ENCODE results near the gene CMTM6.
A peak's percentile ranks its signal among the peaks of the same experiment; 100 is the strongest.
"Not testable (repeated sequence)": the region's sequence is repeated elsewhere in the genome, so short reads cannot be mapped to it uniquely, and the experiment has no call there.

The CMTM6 gene

DNA sequence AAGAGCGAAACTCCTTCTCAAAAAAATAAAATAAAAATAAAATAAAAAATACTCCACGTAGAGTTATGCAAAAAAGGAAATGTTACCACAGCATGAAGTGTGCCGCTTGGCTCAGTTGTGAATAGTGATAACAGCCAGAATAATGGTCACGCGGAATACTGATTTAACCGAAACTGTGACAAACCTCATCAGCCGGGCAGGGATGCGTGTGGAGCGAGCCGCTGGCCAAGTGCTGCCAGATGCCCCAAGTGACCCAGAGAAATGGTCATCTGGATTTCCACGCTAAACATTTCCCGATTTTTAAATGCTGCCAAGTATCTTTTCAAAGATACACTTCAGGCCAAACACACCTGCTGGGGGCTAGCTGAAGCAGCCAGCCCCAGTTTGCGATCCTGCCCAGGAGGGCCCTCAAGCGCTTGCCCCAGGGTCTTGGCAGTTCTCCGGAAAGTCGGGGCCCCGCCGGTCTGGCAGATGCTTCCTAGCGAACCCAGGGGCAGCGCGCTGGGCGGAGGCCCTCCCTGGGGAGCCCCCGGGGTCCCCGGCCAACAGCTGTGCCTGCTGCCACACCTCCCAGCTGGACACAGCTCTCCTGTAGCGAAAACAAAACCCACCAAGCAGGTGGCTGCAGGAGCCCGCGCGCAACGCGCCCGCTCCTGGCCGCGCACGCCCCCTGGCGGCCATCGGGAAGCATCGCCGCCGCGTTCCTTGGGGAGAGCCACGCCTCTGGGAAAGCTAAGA is 35.1 kb downstream of the CMTM6 start:
- peak; percentile 71 to 73 for ATAC-seq (replicated peaks)
- H3K9me3 Mint-ChIP-seq, result no peaks in the 10 kb centered on the region
- DNase-seq, result peak; percentile 66
- peaks cover 52% of the 10 kb centered on the region in 2 donors for H3K36me3 Mint-ChIP-seq
- peaks cover 45 to 71% of the 10 kb centered on the region in 2 donors for H3K4me1 Mint-ChIP-seq
- peak overlapping the region; percentile 49 for H3K27ac Mint-ChIP-seq
- H3K4me3 Mint-ChIP-seq, result peak overlapping the region; percentile 42 to 73
- no peaks in the 10 kb centered on the region for H3K27me3 Mint-ChIP-seq

DNA sequence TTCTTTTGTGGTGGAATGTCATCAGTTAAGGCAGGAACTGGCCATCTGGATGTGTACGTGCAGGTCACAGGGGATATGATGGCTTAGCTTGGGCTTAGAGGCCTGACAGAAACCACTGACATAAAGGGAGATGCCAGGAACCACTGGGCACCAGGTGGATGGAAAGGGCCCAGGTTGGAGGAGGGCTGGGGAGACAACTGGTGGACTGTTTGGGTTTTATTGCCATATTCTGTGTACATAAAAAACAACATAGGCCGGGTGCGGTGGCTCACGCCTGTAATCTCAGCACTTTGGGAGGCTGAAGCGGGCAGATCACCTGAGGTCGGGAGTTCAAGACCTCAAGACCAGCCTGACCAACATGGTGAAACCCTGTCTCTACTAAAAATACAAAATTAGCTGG is 35.8 kb downstream of the CMTM6 start:
- ATAC-seq (replicated peaks); DNase-seq; H3K27me3 Mint-ChIP-seq; H3K9me3 Mint-ChIP-seq: not testable (repeated sequence)
- peak overlapping the region; percentile 56 for H3K27ac Mint-ChIP-seq
- peaks cover 43 to 68% of the 10 kb centered on the region in 2 donors for H3K4me1 Mint-ChIP-seq
- H3K4me3 Mint-ChIP-seq, result peak overlapping the region; percentile 12 to 26
- peaks cover 49% of the 10 kb centered on the region in 2 donors for H3K36me3 Mint-ChIP-seq

DNA sequence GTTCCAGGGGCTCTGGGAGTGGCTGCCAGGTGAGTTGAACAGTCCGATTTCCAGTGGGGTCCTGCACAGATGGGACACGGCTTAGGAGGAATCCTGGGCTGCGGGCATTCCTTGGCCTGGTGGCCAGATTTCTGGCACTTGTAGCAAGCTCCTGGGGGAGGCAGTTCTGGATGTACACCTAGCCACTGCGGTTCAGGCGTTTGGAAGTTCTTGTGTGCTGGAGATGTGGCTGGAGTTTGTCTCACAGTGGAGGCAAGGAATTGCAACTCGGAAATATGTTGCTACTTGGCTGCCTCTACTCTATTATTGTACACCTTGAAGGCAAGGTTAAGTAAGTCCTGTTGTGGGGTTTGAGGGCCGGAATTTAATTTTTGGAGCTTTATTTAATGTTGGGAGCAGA is 37.9 kb downstream of the CMTM6 start:
- H3K27ac Mint-ChIP-seq; H3K4me3 Mint-ChIP-seq; ATAC-seq (replicated peaks); H3K27me3 Mint-ChIP-seq; H3K9me3 Mint-ChIP-seq; DNase-seq: not testable (repeated sequence)
- Mint-ChIP-seq H3K36me3 (peaks cover 34 to 37% of the 10 kb centered on the region in 2 donors), H3K4me1 (peaks cover 41 to 61% of the 10 kb centered on the region in 2 donors)

DNA sequence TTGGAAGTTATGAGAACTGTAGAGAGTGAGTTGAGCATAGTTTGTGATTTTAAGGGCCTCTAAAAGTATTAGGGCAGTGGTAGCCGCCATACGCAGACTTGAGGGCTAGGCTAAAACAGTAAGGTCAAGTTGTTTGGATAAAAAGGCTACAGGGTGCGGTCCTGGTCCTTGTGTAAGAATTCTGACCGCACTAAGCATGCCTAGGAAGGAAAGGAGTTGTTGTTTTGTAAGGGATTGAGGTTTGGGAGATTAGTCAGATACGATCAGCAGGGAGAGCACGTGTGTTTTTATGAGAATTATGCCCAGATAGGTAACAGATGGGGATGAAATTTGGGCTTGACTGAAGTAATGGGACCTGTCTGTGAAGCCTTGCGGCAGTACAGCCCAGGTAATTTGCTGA is 39.2 kb downstream of the CMTM6 start:
- peaks cover 30 to 55% of the 10 kb centered on the region in 2 donors for H3K4me1 Mint-ChIP-seq
- not testable (repeated sequence) for H3K4me3 Mint-ChIP-seq; H3K9me3 Mint-ChIP-seq; H3K27ac Mint-ChIP-seq; ATAC-seq (replicated peaks); H3K27me3 Mint-ChIP-seq; DNase-seq
- peaks cover 22 to 25% of the 10 kb centered on the region in 2 donors for H3K36me3 Mint-ChIP-seq

DNA sequence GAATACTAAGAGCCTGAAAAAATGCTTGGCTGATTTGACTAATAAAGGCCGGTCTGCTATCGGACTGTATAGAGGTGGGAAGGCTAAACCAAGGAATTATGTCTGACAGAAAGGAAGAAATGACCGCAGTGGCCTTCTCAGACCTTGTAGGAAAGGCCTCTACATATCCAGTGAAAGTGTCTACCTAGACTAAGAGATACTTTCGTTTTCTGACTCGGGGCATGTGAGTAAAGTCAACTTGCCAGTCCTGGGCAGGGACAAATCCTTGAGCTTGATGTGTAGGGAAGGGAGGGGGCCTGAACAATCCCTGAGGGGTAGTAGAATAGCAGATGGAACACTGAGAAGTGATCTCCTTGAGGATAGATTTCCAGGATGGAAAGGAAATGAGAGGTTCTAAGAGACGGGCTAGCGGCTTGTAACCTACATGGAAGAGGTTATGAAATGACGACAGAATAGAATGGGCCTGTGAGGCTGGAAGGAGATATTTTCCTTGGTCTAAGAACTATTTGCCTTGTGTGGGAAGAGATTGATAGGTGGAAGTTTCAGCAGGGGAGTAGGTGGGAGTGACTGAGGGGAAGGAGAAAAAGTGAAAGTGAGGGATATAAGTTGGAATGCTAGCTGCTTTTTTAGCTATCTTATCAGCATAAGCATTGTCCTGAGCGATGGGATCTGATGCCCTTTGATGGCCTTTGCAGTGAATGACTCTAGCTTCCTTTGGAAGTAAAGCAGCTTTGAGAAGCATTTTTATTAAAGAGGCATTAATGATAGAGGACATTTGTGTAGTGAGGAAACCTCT is 40.3 kb downstream of the CMTM6 start:
- not testable (repeated sequence) for H3K27ac Mint-ChIP-seq; DNase-seq; H3K4me3 Mint-ChIP-seq; ATAC-seq (replicated peaks); H3K27me3 Mint-ChIP-seq; H3K9me3 Mint-ChIP-seq
- Mint-ChIP-seq H3K36me3 (peaks cover 28% of the 10 kb centered on the region in 2 donors), H3K4me1 (peaks cover 34 to 54% of the 10 kb centered on the region in 2 donors)

DNA sequence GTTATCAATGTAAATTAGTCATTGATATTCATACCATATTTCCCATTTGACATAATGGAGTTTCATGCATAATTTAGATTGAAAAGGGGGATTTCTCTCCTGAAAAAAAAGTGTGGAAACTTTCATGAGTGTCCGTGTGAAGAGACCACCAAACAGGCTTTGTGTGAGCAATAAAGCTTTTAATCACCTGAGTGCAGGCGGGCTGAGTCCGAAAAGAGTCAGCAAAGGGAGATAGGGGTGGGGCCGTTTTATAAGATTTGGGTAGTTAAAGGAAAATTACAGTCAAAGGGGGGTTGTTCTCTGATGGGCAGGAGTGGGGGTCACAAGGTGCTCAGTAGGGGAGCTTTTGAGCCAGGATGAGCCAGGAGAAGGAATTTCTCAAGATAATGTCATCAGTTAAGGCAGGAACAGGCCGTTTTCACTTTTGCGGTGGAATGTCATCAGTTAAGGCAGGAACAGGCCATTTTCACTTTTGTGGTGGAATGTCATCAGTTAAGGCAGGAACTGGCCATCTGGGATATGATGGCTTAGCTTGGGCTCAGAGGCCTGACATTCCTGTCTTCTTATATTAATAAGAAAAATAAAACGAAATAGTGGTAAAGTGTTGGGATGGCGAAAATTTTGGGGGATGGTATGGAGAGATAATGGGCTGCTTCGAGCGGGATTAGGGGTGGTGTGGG is 41.7 kb downstream of the CMTM6 start:
- not testable (repeated sequence) for ATAC-seq (replicated peaks); DNase-seq; H3K27me3 Mint-ChIP-seq; H3K9me3 Mint-ChIP-seq
- peak overlapping the region in 1 of 2 donors; percentile 45 for H3K4me3 Mint-ChIP-seq
- peaks cover 26% of the 10 kb centered on the region in 2 donors for H3K36me3 Mint-ChIP-seq
- peaks cover 37 to 56% of the 10 kb centered on the region in 2 donors for H3K4me1 Mint-ChIP-seq
- H3K27ac Mint-ChIP-seq, result peak overlapping the region; percentile 84

DNA sequence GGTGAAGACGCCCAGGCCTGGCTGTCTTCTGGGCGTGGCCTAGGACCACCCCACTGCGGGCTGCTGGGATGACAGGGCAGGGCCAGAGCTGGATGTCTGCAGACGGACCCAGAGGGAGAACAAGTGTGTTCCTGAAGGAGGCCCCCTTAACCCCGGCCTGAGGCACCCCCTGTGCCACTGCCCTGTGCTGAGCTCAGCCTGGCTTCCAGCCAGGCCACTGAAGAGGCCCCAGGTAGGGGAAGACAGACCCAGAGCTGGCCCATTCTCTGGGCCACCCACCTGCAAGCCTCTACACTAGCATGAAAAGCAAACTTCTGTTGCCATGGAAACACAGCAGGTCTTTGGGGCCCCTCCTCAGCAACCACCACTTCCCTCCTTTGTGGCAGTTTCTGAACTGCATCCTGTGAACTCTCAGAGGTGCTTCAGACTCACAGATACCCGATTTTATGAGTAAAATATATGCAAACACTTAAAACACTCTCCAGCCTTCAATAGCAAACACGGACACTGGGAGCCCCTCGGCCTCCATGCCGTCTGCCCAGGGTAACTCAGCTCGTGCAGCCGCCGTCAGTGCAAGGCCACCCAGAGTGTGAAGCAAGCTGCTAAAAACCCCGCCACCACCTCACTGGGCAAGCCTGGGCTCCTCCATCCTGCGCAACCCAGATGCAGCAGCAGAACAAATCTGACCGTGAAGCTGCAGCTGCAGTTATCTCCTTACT is 42.5 kb downstream of the CMTM6 start:
- Mint-ChIP-seq H3K36me3 (peaks cover 23 to 24% of the 10 kb centered on the region in 2 donors), H3K4me3 (peak overlapping the region; percentile 46 to 47), H3K4me1 (peaks cover 39 to 56% of the 10 kb centered on the region in 2 donors), H3K9me3 (peaks cover 2 to 4% of the 10 kb centered on the region in 2 donors), H3K27ac (peak overlapping the region; percentile 84), H3K27me3 (no peaks in the 10 kb centered on the region)
- ATAC-seq (replicated peaks) (peak; percentile 64 to 75), DNase-seq (peak; percentile 55)

DNA sequence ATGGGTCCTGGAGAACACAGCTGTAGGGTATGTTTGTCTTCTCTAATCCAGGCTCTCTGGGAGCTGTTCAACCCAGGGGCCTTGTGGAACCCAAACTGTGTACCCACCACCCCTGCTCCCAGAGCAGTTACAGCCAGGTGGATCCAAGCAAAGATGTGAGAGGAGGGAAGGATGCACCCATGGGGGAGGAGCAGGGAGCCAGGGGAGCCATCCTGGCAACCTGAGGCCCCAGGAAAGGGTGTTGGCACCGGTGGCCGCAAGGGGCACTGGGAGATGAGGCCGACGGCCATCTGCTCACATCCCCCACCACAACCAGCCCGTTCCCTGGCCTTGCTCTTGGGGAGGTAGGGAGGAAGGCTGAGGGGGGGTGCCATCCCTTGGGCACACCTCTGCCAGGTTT is 43.2 kb downstream of the CMTM6 start:
- peak overlapping the region; percentile 84 for H3K27ac Mint-ChIP-seq
- peaks cover 26 to 29% of the 10 kb centered on the region in 2 donors for H3K36me3 Mint-ChIP-seq
- DNase-seq (no peak), ATAC-seq (replicated peaks) (no peak)
- H3K4me3 Mint-ChIP-seq, result peak overlapping the region; percentile 35 to 46
- peaks cover 44 to 54% of the 10 kb centered on the region in 2 donors for H3K4me1 Mint-ChIP-seq
- peaks cover 2 to 4% of the 10 kb centered on the region in 2 donors for H3K9me3 Mint-ChIP-seq
- no peaks in the 10 kb centered on the region for H3K27me3 Mint-ChIP-seq

DNA sequence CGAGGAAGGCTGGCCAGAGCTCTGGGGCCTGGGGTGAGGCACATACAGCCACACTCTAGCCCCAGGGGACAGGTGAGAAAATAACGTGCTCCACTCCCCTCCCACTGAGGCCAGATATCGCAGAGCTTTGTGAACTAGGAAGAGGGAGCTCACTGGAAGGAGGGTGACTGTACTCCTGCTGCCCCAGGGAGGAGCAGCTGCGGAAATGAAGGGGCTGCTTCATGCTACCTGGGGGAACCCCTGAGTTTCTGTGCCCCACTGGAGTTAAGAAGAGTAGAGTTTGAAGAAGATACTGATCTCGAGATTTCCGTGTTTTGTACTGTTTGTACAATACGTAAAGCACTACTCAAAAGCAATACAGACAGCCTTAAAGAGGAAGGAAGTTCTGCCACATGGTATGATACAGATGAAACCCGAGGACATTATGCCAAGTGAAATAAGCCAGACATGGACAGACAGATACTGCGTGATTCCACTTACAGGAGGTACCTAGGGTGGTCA is 44.6 kb downstream of the CMTM6 start:
- peak overlapping the region; percentile 78 to 80 for H3K4me3 Mint-ChIP-seq
- H3K36me3 Mint-ChIP-seq, result peaks cover 33 to 40% of the 10 kb centered on the region in 2 donors
- H3K4me1 Mint-ChIP-seq, result peaks cover 44 to 54% of the 10 kb centered on the region in 2 donors
- H3K9me3 Mint-ChIP-seq, result peaks cover 2 to 4% of the 10 kb centered on the region in 2 donors
- peak overlapping the region; percentile 96 for H3K27ac Mint-ChIP-seq
- no peaks in the 10 kb centered on the region for H3K27me3 Mint-ChIP-seq
- peak; percentile 73 for DNase-seq
- ATAC-seq (replicated peaks), result peak; percentile 83 to 85

DNA sequence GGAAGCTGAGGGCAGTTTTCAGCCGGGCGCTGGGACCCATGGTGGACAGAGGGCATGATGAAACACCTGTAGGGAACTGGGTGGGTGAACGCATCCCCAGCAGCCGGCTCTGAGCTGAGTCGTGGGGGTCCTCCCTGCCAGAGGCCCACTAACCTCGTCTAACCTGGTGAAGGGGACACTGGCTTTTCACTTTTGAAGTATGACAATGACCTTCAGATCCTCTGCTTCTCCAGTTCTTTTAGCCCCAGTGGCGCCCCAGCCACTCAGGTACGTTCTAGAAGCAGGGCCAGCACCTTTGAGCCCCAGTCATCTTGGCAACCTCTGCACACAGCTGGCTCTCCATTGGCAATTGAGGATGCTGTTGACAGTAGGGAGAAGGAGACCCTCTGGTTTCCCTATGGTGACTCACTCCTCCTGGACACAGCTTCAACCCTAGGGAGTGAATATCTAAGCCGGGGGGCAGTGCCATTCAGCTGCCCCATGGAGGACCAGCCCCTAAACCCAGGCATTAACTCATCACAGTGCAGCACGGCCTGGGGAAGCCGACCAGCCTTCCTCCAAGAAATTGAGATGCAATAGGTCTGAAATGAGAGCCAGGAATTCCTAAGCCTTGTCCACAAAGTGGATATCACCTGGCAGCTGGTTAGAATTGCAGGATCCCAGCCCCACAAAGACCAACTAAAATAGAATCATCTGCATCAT is 46.1 kb downstream of the CMTM6 start:
- H3K4me3 Mint-ChIP-seq, result no peak overlapping the region
- peaks cover 44 to 59% of the 10 kb centered on the region in 2 donors for H3K4me1 Mint-ChIP-seq
- DNase-seq, result no peak
- ATAC-seq (replicated peaks), result no peak
- H3K36me3 Mint-ChIP-seq, result peaks cover 34 to 47% of the 10 kb centered on the region in 2 donors
- H3K27me3 Mint-ChIP-seq, result no peaks in the 10 kb centered on the region
- H3K27ac Mint-ChIP-seq, result peak overlapping the region; percentile 73
- peaks cover 2 to 4% of the 10 kb centered on the region in 2 donors for H3K9me3 Mint-ChIP-seq

DNA sequence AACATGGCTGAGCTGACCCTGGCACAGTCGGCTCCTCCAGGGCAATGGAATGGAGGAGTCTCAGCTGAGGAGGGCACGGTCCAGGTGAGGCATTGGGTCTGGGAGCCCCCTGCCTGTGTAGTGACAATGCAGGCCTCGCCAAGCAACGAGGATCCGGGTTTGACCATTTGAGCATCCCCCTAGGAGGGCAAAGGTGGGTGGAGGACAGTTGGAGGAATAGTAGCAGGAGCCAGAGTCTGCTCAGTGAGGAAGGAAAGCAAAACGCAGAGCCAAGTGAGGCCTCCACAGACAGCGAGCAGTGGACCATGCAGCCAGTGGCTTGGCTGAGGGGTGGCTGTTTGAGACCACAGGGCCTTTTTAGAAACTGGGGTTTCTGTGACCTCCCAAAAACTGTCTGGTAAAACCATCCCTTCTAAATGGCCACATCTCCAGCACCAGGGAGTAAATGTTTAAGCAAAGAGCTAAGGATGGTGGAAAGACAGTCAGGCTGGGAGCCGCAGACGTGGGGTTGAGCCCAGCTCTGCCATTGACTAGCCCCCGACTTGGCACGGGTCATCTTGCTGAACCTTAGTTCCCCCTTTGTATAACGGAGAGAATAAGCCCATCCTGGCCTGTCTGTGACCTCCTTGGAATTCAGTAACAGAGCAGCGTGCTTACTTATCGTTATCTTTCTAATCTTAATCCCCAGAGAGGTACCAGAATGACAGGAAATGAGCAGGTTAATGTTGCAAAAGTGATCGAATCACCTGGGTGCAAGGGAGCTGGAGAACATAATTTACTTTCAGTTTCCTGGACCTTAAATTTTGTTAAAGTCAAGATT is 46.8 kb downstream of the CMTM6 start:
- DNase-seq (no peak), ATAC-seq (replicated peaks) (no peak)
- Mint-ChIP-seq H3K27me3 (no peaks in the 10 kb centered on the region), H3K4me1 (peaks cover 42 to 56% of the 10 kb centered on the region in 2 donors), H3K27ac (peak overlapping the region; percentile 73), H3K4me3 (peak overlapping the region in 1 of 2 donors; percentile 39), H3K36me3 (peaks cover 34 to 49% of the 10 kb centered on the region in 2 donors), H3K9me3 (peaks cover 2 to 4% of the 10 kb centered on the region in 2 donors)

Measured in stimulated activated naive B cell treated with anti-CD40 and anti-IgM and Interleukin-4, amounts not matched to agents 10 μg/mL and 1 μg/mL and 100 μg/mL, for 72 hours (primary cell).